ENCODE results near the gene TMF1.

The TMF1 gene

DNA sequence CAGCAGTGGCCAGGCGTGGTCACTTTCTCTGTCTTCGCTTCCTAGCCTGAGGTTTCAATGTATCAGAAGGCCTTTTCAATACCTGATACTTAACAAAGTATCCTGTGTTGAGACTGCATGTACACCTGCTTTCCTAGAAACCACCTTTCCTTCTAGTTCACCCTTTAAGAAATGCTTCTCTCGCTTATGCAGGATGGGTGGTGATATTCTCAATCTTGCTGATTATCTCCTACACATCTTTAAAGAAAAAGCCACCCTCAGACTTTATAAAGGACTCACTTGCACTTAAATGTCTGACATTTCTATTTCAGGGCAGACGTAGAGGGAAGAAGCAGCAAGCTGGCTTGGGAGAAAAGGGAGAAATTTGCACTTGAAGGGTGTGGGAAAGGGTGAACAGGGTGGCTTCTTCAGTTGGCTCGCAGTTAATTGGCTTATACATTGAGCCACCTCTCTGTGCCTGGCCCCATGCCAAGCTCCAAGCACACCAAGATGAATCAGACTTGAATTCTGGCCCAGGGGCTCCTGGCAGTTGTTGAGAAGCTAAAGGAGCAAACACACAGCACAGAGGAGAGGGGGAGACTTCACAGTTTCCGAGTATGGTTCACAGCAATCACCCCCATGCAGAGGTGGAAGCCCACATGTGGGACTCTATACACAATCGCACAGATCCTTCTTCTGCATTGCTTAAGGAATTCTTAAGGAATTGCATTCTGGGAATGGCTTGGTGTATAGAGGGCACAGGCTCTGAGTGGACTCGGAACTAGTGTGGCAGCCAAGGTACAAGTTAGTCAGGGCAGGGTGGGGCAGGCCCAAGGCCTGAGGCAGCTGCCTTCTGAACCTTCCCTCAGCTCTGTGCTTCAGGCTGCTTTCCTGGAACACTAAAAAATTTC, 33.9 kb upstream of the TMF1 start:
- intact Hi-C loops (cut with micrococcal nuclease): loop anchor here (5.0 to 10.0 kb wide), 2 partner anchors 34 to 239 kb away; partner anchors contain the start of gene TMF1
- peak overlapping the region; percentile 98 for H3K27ac Mint-ChIP-seq
- peaks cover 55% of the 10 kb centered on the region for H3K4me1 Mint-ChIP-seq (ENCODE audit: low read depth)
- no peaks in the 10 kb centered on the region for H3K27me3 Mint-ChIP-seq
- no peaks in the 10 kb centered on the region for H3K9me3 Mint-ChIP-seq
- peaks cover 45% of the 10 kb centered on the region for H3K36me3 Mint-ChIP-seq (ENCODE audit: low read depth)
- peak overlapping the region; percentile 94 for H3K4me3 Mint-ChIP-seq

DNA sequence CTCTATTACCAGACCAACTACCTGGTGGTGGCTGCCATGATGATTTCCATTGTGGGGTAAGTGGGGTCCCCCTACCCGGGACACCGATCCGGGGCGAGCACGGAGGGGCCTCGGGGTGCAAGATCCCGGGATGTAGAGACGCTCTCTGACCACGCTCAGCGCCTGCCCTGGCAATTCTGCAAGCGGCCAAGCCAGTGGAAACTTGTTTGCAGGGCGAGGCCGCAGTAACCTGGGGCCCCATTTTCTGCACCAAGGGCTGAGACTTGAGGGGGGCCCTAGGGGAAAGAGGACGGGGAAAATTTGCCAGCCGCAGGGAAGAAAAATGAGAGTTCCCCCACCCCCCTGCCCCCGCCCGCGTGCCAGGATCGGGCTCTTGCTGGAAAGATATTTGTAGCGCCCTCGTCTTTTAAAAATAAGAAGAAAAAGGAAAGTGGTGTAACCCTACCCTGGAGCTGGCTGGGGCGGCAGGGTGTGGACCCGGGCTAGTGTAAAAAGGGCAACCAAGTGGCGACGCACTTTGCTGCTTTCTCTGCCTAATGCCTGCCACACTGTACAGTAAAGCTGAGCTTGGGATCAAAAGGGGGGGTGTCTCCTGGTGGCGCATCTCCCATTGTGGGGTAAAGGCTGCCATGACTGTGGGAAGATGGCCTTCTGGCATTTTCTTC, 33.2 kb upstream of the TMF1 start:
- Mint-ChIP-seq H3K9me3 (no peaks in the 10 kb centered on the region), H3K27me3 (no peaks in the 10 kb centered on the region)
- intact Hi-C loops (cut with micrococcal nuclease): loop anchor here (5.0 to 10.0 kb wide), 2 partner anchors 33 to 240 kb away; partner anchors contain the start of gene TMF1

DNA sequence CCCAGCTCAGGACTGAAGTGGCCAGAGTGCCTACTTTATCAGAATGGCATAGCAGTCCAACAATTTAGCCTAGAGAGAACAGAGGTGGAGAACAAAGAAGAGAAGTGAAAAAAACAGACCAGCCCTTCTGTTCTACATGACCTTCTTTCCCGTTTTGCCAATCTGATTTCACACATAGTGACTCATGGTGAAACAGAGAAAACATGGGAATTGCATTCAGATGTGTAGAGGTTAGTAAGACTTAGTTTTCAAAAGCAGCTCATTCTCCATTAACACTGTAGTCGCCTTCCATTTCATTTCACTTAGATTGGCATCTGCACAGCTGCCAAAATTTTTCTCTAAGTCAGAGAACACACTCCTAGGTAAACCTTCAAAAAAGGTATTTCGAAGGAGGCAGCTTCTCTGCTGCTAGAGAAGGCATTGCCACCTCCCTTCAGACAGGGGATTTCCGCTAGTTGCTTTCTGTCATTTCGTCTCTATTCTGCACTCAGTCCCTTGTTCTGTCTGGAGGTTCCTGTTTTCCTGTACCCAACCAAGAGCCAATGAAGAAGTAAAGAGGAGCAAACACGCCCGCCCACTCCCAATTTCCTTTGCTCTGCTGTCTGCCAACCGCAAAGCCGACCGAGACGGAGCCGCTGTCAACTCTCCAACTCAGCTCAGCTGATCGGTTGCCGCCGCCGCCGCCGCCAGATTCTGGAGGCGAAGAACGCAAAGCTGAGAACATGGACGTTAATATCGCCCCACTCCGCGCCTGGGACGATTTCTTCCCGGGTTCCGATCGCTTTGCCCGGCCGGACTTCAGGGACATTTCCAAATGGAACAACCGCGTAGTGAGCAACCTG, 32.4 kb upstream of the TMF1 start, which contains the start of gene ARL6IP5:
Gene ARL6IP5 (plus strand): TSS at position 612 of the 842 bp plus-strand sequence. CDS start 111 bp downstream, at position 723.
- intact Hi-C loops (cut with micrococcal nuclease): loop anchor here (1.0 to 10.0 kb wide), 3 partner anchors 8 to 240 kb away; partner anchors contain the start of gene TMF1
- H3K27ac Mint-ChIP-seq: peak within 1 kb of the TSS; percentile 98
- peak within 1 kb of the TSS; percentile 94 for H3K4me3 Mint-ChIP-seq
- no peaks in the 10 kb centered on the region for H3K27me3 Mint-ChIP-seq
- H3K36me3 Mint-ChIP-seq (ENCODE audit: low read depth): peaks cover 31% of the 10 kb centered on the region
- peaks cover 39% of the 10 kb centered on the region for H3K4me1 Mint-ChIP-seq (ENCODE audit: low read depth)
- no peaks in the 10 kb centered on the region for H3K9me3 Mint-ChIP-seq

More for the DNA sequence above, 33.2 kb upstream of the TMF1 start:
- Mint-ChIP-seq H3K4me3 (peak overlapping the region; percentile 94), H3K4me1 (ENCODE audit: low read depth) (peaks cover 47% of the 10 kb centered on the region), H3K36me3 (ENCODE audit: low read depth) (peaks cover 37% of the 10 kb centered on the region), H3K27ac (peak overlapping the region; percentile 98)

DNA sequence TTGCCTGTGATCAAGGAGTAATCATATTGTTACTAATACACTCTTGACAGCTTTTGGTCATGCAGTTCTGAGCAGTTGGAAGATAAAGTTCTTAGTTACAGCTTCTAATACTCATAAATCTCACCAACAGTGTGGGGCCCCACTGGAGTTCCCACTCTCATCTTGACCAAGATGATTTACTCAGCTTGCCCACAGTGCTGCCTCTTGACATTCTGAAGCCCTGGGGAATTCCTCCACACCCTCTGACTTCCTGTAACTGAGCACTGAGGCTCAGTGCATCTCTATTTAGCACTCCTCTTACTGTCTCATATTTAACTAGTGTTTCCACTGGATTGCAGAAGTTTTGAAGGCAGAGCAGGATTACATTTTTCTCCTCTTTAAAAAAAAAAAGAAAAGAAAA, 30.7 kb upstream of the TMF1 start:
- peak overlapping the region; percentile 98 for H3K27ac Mint-ChIP-seq
- H3K4me1 Mint-ChIP-seq (ENCODE audit: low read depth): peaks cover 42% of the 10 kb centered on the region
- intact Hi-C loops (cut with micrococcal nuclease): loop anchor here (10.0 kb wide), 1 partner anchor 242 kb away; no protein-coding TSS in a partner anchor
- no peaks in the 10 kb centered on the region for H3K9me3 Mint-ChIP-seq
- H3K4me3 Mint-ChIP-seq: peak overlapping the region; percentile 34
- no peaks in the 10 kb centered on the region for H3K27me3 Mint-ChIP-seq
- H3K36me3 Mint-ChIP-seq (ENCODE audit: low read depth): peaks cover 29% of the 10 kb centered on the region

DNA sequence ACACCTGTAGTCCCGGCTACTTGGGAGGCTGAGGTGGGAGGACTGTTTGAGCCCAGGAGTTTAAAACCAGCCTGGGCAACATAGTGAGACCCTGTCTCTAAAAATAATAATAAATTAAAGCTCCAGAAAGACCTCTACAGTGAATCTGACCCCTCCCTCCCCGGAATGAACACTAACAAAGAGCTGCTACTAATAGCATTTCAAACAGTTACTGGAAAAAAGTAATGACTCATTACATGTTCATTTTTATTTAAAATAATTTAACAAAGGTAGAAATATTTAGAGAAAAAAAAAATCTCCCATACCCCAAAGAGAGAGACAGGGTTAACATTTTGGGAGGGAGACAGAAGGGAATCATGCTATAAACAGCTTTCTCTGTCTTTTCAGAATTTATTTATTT, 30.2 kb upstream of the TMF1 start:
- Mint-ChIP-seq H3K4me3 (no peak overlapping the region), H3K4me1 (ENCODE audit: low read depth) (peaks cover 45% of the 10 kb centered on the region), H3K27ac (peak overlapping the region; percentile 98), H3K36me3 (ENCODE audit: low read depth) (peaks cover 33% of the 10 kb centered on the region), H3K27me3 (no peaks in the 10 kb centered on the region), H3K9me3 (no peaks in the 10 kb centered on the region)
- intact Hi-C loops (cut with micrococcal nuclease): loop anchor here (10.0 kb wide), 1 partner anchor 242 kb away; no protein-coding TSS in a partner anchor

GRCh38 chr3:69081583-69082262, 29.6 kb upstream of the TMF1 start:
- Mint-ChIP-seq H3K27me3 (no peaks in the 10 kb centered on the region), H3K27ac (peak overlapping the region; percentile 98), H3K36me3 (ENCODE audit: low read depth) (peaks cover 39% of the 10 kb centered on the region), H3K9me3 (no peaks in the 10 kb centered on the region), H3K4me3 (no peak overlapping the region), H3K4me1 (ENCODE audit: low read depth) (peaks cover 45% of the 10 kb centered on the region)
- intact Hi-C loops (cut with micrococcal nuclease): loop anchor here (10.0 kb wide), 1 partner anchor 243 kb away; no protein-coding TSS in a partner anchor

GRCh38 chr3:69080233-69080920, 28.2 kb upstream of the TMF1 start, which contains the start of gene UBA3:
Gene UBA3 (minus strand): TSS chr3:69080365. CDS start chr3:69080353, 12 bp downstream.
- peak within 1 kb of the TSS; percentile 76 for H3K4me3 Mint-ChIP-seq
- H3K4me1 Mint-ChIP-seq (ENCODE audit: low read depth): peaks cover 45% of the 10 kb centered on the region
- no peaks in the 10 kb centered on the region for H3K27me3 Mint-ChIP-seq
- peak within 1 kb of the TSS; percentile 81 for H3K27ac Mint-ChIP-seq
- no peaks in the 10 kb centered on the region for H3K9me3 Mint-ChIP-seq
- peaks cover 34% of the 10 kb centered on the region for H3K36me3 Mint-ChIP-seq (ENCODE audit: low read depth)
- intact Hi-C loops (cut with micrococcal nuclease): loop anchor here (10.0 kb wide), 1 partner anchor 244 kb away; no protein-coding TSS in a partner anchor

GRCh38 chr3:69079269-69080159, 27.4 kb upstream of the TMF1 start:
- peaks cover 25% of the 10 kb centered on the region for H3K36me3 Mint-ChIP-seq (ENCODE audit: low read depth)
- no peaks in the 10 kb centered on the region for H3K9me3 Mint-ChIP-seq
- no peaks in the 10 kb centered on the region for H3K27me3 Mint-ChIP-seq
- peak overlapping the region; percentile 76 for H3K4me3 Mint-ChIP-seq
- peak overlapping the region; percentile 81 for H3K27ac Mint-ChIP-seq
- peaks cover 42% of the 10 kb centered on the region for H3K4me1 Mint-ChIP-seq (ENCODE audit: low read depth)
- intact Hi-C loops (cut with micrococcal nuclease): loop anchor here (2.0 to 10.0 kb wide), 2 partner anchors 13 to 245 kb away; no protein-coding TSS in a partner anchor

GRCh38 chr3:69072928-69073327, 20.8 kb upstream of the TMF1 start:
- Mint-ChIP-seq H3K27me3 (no peaks in the 10 kb centered on the region), H3K27ac (peak overlapping the region; percentile 0), H3K36me3 (ENCODE audit: low read depth) (peaks cover 65% of the 10 kb centered on the region), H3K4me1 (ENCODE audit: low read depth) (peaks cover 23% of the 10 kb centered on the region), H3K9me3 (no peaks in the 10 kb centered on the region), H3K4me3 (no peak overlapping the region)
- intact Hi-C loops (cut with micrococcal nuclease): no loop called here

DNA sequence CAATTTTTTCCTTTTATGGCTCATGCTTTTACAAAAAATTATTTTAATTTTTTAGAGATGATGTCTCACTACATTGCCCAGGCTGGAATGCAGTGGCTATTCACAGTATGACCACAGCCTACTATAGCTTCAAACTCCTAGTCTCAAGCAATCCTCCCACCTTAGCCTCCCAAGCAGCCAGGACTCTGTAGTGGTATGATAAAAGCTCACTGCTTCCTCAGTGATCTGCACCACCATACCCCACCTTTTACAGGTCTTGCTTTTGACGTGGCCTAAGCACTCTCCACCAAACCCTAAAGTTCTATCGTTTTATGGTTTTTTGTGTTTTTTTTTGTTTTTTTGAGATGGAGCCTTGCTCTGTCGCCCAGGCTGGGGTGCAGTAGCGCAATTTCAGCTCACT, 14.0 kb upstream of the TMF1 start:
- H3K9me3 Mint-ChIP-seq: no peaks in the 10 kb centered on the region
- intact Hi-C loops (cut with micrococcal nuclease): no loop called here
- no peak overlapping the region for H3K27ac Mint-ChIP-seq
- H3K27me3 Mint-ChIP-seq: no peaks in the 10 kb centered on the region
- H3K4me3 Mint-ChIP-seq: no peak overlapping the region
- peaks cover 74% of the 10 kb centered on the region for H3K36me3 Mint-ChIP-seq (ENCODE audit: low read depth)
- peaks cover 5% of the 10 kb centered on the region for H3K4me1 Mint-ChIP-seq (ENCODE audit: low read depth)

- Mint-ChIP-seq H3K36me3 (ENCODE audit: low read depth) (peaks cover 74% of the 10 kb centered on the region), H3K4me1 (ENCODE audit: low read depth) (no peaks in the 10 kb centered on the region), H3K9me3 (no peaks in the 10 kb centered on the region), H3K4me3 (no peak overlapping the region), H3K27me3 (no peaks in the 10 kb centered on the region), H3K27ac (no peak overlapping the region)
- intact Hi-C loops (cut with micrococcal nuclease): no loop called here
Observed at GRCh38 chr3:69065318-69065964, 13.3 kb upstream of the TMF1 start.
